K562 (cell line): ENCODE data around the gene VPS26A. TPM values are rescaled to one million over a fixed set of nuclear protein-coding genes. Genes with fewer than 3 reads are reported as not detected.

ENCODE experiments used
- AFF4 ChIP-seq: sonication (generic); formaldehyde crosslinking; IDR thresholded peaks from 2 replicates; pipeline ENCODE4 v1.8.0; 2023; ENCODE audit warnings: mild to moderate bottlenecking, missing genetic modification reagents
- ARID4B ChIP-seq: sonication (generic); formaldehyde crosslinking; IDR thresholded peaks from 2 replicates; pipeline ENCODE4 v1.8.0; 2022; ENCODE audit warnings: mild to moderate bottlenecking, missing genetic modification reagents
- CCAR2 ChIP-seq: fragments of 200-400 bp; formaldehyde crosslinking; IDR thresholded peaks from 2 replicates; pipeline ENCODE4 v1.6.1; 2017; ENCODE audit warnings: mild to moderate bottlenecking, low read depth, low read length
- ETV1 ChIP-seq: fragments of 450-650 bp; conservative IDR thresholded peaks from 2 replicates; pipeline ENCODE4 v1.6.1; 2016; ENCODE audit warnings: missing genetic modification characterization, control low read depth, low read depth, missing compliant biosample characterization
- FOXK1 ChIP-seq: sonication (generic); formaldehyde crosslinking; IDR thresholded peaks from 2 replicates; pipeline ENCODE4 v1.8.0; 2022; ENCODE audit warnings: missing genetic modification reagents, mild to moderate bottlenecking, borderline replicate concordance
- KLF6 ChIP-seq: fragments of 250-450 bp; sonication (Bioruptor Pico); IDR thresholded peaks from 2 replicates; pipeline ENCODE4 v1.4.0; 2020; ENCODE audit warnings: mild to moderate bottlenecking, moderate library complexity, borderline replicate concordance
- MAFF ChIP-seq: IDR thresholded peaks from 2 replicates; pipeline ENCODE4 v1.6.1; 2012; ENCODE audit warnings: low read length, improper control_type of control experiment
- NFYB ChIP-seq: IDR thresholded peaks from 2 replicates; pipeline ENCODE4 v1.6.1; 2011; ENCODE audit warnings: mild to moderate bottlenecking, moderate library complexity; ENCODE audit not compliant: insufficient read length; ENCODE audit errors: extremely low read depth
- PHF20 ChIP-seq: fragments of 450-650 bp; IDR thresholded peaks from 2 replicates; pipeline ENCODE4 v1.6.1; 2018; ENCODE audit not compliant: partially characterized antibody
- POLR2H ChIP-seq: IDR thresholded peaks from 2 replicates; pipeline ENCODE4 v1.6.1; 2016; ENCODE audit warnings: missing genetic modification characterization, low read depth, mild to moderate bottlenecking, control low read depth, missing compliant biosample characterization, moderate library complexity
- PTRF ChIP-seq: fragments of 450-650 bp; IDR thresholded peaks from 2 replicates; pipeline ENCODE4 v1.6.1; 2016; ENCODE audit warnings: mild to moderate bottlenecking, missing genetic modification characterization, missing compliant biosample characterization
- SUPT5H ChIP-seq: fragments of 450-650 bp; IDR thresholded peaks from 2 replicates; pipeline ENCODE4 v1.6.1; 2016
- U2AF2 ChIP-seq: fragments of 200-400 bp; formaldehyde crosslinking; optimal IDR thresholded peaks from 2 replicates; pipeline ENCODE3; 2017; ENCODE audit warnings: low read depth, mild to moderate bottlenecking, low read length
- ZBTB49 ChIP-seq: sonication (generic); formaldehyde crosslinking; IDR thresholded peaks from 2 replicates; pipeline ENCODE4 v1.8.0; 2022; ENCODE audit warnings: missing genetic modification reagents, mild to moderate bottlenecking, borderline replicate concordance
- ZNF740 ChIP-seq, 3 experiments: fragments of 200-800 bp in 1 of 3; sonication (Bioruptor generic) in 1 of 3; sonication (generic) in 1 of 3; formaldehyde crosslinking in 1 of 3; IDR thresholded peaks; 2 replicates each; pipeline versions ENCODE4 v1.6.1 to v1.8.0; 2016 to 2022; ENCODE audit warnings: mild to moderate bottlenecking in 2 of 3, missing compliant biosample characterization in 2 of 3, missing genetic modification characterization in 2 of 3, missing genetic modification reagents in 1 of 3
- polyA plus RNA-seq, 8 experiments: library from polyadenylated mRNA; depleted of rRNA in 4 of 8; stranded (reverse) in 5 of 8; unstranded in 3 of 8; fragments of >200 nt; fragmentation: Nextera tagmentation in 2 of 8; fragmentation: Illumina TruSeq in 1 of 8; extraction: Ambion mirVana in 2 of 8; extraction: Trizol in 1 of 8; gene quantifications; 2 replicates each; pipeline versions ENCODE4 v1.2.1 to v1.2.3, GENCODE V29; 2011 to 2014; ENCODE audit warnings: inconsistent platforms in 1 of 8, missing spikeins in 1 of 8
- total RNA-seq, 7 experiments: library from RNA; depleted of rRNA in 6 of 7; stranded (reverse); fragments of >200 nt in 6 of 7; fragmentation: Illumina TruSeq in 2 of 7; extraction: Trizol in 2 of 7; gene quantifications; 2 replicates each; pipeline versions ENCODE4 v1.2.1 to v1.2.3, GENCODE V29; 2011 to 2021; ENCODE audit warnings: low replicate concordance in 1 of 7

VPS26A gene
- total and polyA plus RNA-seq, 9 of the 15 experiments (the other 6 are each of a cell fraction or from before 2014, with no cell fraction given): 47.1 to 137 (median 69.3) TPM

- no peak for TF ChIP-seq CCAR2
- TF ChIP-seq MAFF: peak; percentile 90
- TF ChIP-seq U2AF2: no peak
- peak; percentile 88 for TF ChIP-seq POLR2H (tag)
- no peak for TF ChIP-seq ZBTB49 (CRISPR knock-in tag)
- TF ChIP-seq ZNF740 (CRISPR knock-in tag; IDR thresholded peaks at IDR 0.05): no peak
- no peak for TF ChIP-seq ZNF740 (tag; IDR thresholded peaks at IDR 0.05)
- TF ChIP-seq KLF6 (CRISPR knock-in tag): peak; percentile 39; the same call in 1 of the 2 replicates
- 0 out of 2 replicates have a peak, but pooled peaks have one; percentile 3 for TF ChIP-seq AFF4 (CRISPR knock-in tag)
- TF ChIP-seq ETV1: peak; percentile 93
- peak; percentile 72 for TF ChIP-seq SUPT5H
- TF ChIP-seq NFYB: no peak
- TF ChIP-seq PTRF (tag): no peak
- no peak for TF ChIP-seq FOXK1 (CRISPR knock-in tag)
- no peak for TF ChIP-seq PHF20
- no peak for TF ChIP-seq ARID4B (CRISPR knock-in tag)
Measured at GRCh38 chr10:69088801-69089501, 35.0 kb upstream of the VPS26A start (continued).
